Activated T-cell treated with anti-CD3 and anti-CD28 coated beads, Interleukin-2, amount 50 U/mL, for 4 hours (primary cell): ENCODE results near the gene HOXD10. TPM values are rescaled to one million over a fixed set of nuclear protein-coding genes. Genes with fewer than 3 reads are reported as not detected.
A peak's percentile ranks its signal among the peaks of the same experiment; 100 is the strongest.

Source experiments
- ATAC-seq, 2 donors: fragments of 200-7000 bp; cut with Tn5 transposase; one replicate each; pipeline ENCODE4 v1.10.0; 2021
- DNase-seq: peaks from one replicate; pipeline ENCODE4 v3.0.0-alpha.2; 2020
- H3K27me3 Mint-ChIP-seq: one replicate; pipeline ENCODE4 v1.8.0; 2021; ENCODE audit warnings: low read depth, mixed read lengths
- H3K36me3 Mint-ChIP-seq: one replicate; pipeline ENCODE4 v1.8.0; 2022; ENCODE audit warnings: mixed read lengths; ENCODE audit not compliant: insufficient read depth
- H3K4me1 Mint-ChIP-seq: one replicate; pipeline ENCODE4 v1.8.0; 2021; ENCODE audit warnings: low read depth, mixed read lengths
- H3K4me3 Mint-ChIP-seq: one replicate; pipeline ENCODE4 v1.8.0; 2021; ENCODE audit warnings: mild to moderate bottlenecking, moderate library complexity, mixed read lengths
- H3K9me3 Mint-ChIP-seq: one replicate; pipeline ENCODE4 v1.8.0; 2021; ENCODE audit warnings: mixed read lengths
- total RNA-seq, 3 donors: library from RNA; stranded (reverse); gene quantifications; one replicate each; pipeline ENCODE4 v1.2.1, GENCODE V29; 2021

The HOXD10 gene
- total RNA-seq, 3 donors from 2014 or later, result not detected

GRCh38 chr2:176105078-176105729 is 11.4 kb upstream of the HOXD10 start:
- H3K27me3 Mint-ChIP-seq, result peaks cover 86% of the 10 kb centered on the region
- H3K4me3 Mint-ChIP-seq, result no peak overlapping the region
- no peaks in the 10 kb centered on the region for H3K36me3 Mint-ChIP-seq
- peaks cover 4% of the 10 kb centered on the region for H3K9me3 Mint-ChIP-seq
- ATAC-seq (no peak), DNase-seq (no peak)
- H3K4me1 Mint-ChIP-seq, result peaks cover 14% of the 10 kb centered on the region

GRCh38 chr2:176105730-176106580 is 10.6 kb upstream of the HOXD10 start:
- peak; percentile 15 to 16 for ATAC-seq
- peak overlapping the region; percentile 34 for H3K4me3 Mint-ChIP-seq
- no peaks in the 10 kb centered on the region for H3K36me3 Mint-ChIP-seq
- H3K9me3 Mint-ChIP-seq, result peaks cover 4% of the 10 kb centered on the region
- H3K27me3 Mint-ChIP-seq, result peaks cover 86% of the 10 kb centered on the region
- no peak for DNase-seq
- peaks cover 14% of the 10 kb centered on the region for H3K4me1 Mint-ChIP-seq

- no peaks in the 10 kb centered on the region for H3K36me3 Mint-ChIP-seq
- H3K4me3 Mint-ChIP-seq, result peak within 1 kb of the TSS; percentile 54
- ATAC-seq, result peak; percentile 25 to 36
- H3K27me3 Mint-ChIP-seq, result peaks cover 85% of the 10 kb centered on the region
- peaks cover 16% of the 10 kb centered on the region for H3K4me1 Mint-ChIP-seq
- H3K9me3 Mint-ChIP-seq, result peaks cover 4% of the 10 kb centered on the region
- DNase-seq, result no peak
Observed at GRCh38 chr2:176106581-176107539, 9.7 kb upstream of the HOXD10 start, which contains the start of gene HOXD11. TSS of gene HOXD11 (plus strand) at chr2:176107280. CDS start at chr2:176107356, 76 bp downstream.

GRCh38 chr2:176107731-176108181 is 8.8 kb upstream of the HOXD10 start:
- Mint-ChIP-seq H3K27me3 (peaks cover 85% of the 10 kb centered on the region), H3K4me1 (peaks cover 16% of the 10 kb centered on the region), H3K36me3 (no peaks in the 10 kb centered on the region), H3K9me3 (peaks cover 4% of the 10 kb centered on the region), H3K4me3 (no peak overlapping the region)
- no peak for DNase-seq
- no peak for ATAC-seq

GRCh38 chr2:176109192-176109901 is 7.2 kb upstream of the HOXD10 start:
- DNase-seq (no peak), ATAC-seq (no peak)
- H3K4me3 Mint-ChIP-seq, result no peak overlapping the region
- peaks cover 4% of the 10 kb centered on the region for H3K9me3 Mint-ChIP-seq
- H3K36me3 Mint-ChIP-seq, result no peaks in the 10 kb centered on the region
- peaks cover 86% of the 10 kb centered on the region for H3K27me3 Mint-ChIP-seq
- H3K4me1 Mint-ChIP-seq, result peaks cover 16% of the 10 kb centered on the region

- H3K9me3 Mint-ChIP-seq, result peaks cover 4% of the 10 kb centered on the region
- no peaks in the 10 kb centered on the region for H3K36me3 Mint-ChIP-seq
- H3K4me3 Mint-ChIP-seq, result no peak overlapping the region
- ATAC-seq, result no peak
- peaks cover 86% of the 10 kb centered on the region for H3K27me3 Mint-ChIP-seq
- DNase-seq, result no peak
- peaks cover 16% of the 10 kb centered on the region for H3K4me1 Mint-ChIP-seq
Observed at GRCh38 chr2:176109946-176110345, 6.6 kb upstream of the HOXD10 start.

GRCh38 chr2:176110415-176111308 is 5.9 kb upstream of the HOXD10 start:
- Mint-ChIP-seq H3K4me3 (no peak overlapping the region), H3K9me3 (peaks cover 4% of the 10 kb centered on the region), H3K27me3 (peaks cover 86% of the 10 kb centered on the region), H3K4me1 (peaks cover 14% of the 10 kb centered on the region), H3K36me3 (no peaks in the 10 kb centered on the region)
- ATAC-seq (no peak), DNase-seq (no peak)

GRCh38 chr2:176111309-176111663 is 5.3 kb upstream of the HOXD10 start:
- DNase-seq (no peak), ATAC-seq (no peak)
- Mint-ChIP-seq H3K9me3 (peaks cover 4% of the 10 kb centered on the region), H3K36me3 (no peaks in the 10 kb centered on the region), H3K4me1 (peaks cover 9% of the 10 kb centered on the region), H3K4me3 (no peak overlapping the region), H3K27me3 (peaks cover 85% of the 10 kb centered on the region)

GRCh38 chr2:176111846-176112374 is 4.7 kb upstream of the HOXD10 start:
- no peak for ATAC-seq
- H3K27me3 Mint-ChIP-seq, result peaks cover 89% of the 10 kb centered on the region

GRCh38 chr2:176112375-176113302 is 3.9 kb upstream of the HOXD10 start:
- peaks cover 8% of the 10 kb centered on the region for H3K9me3 Mint-ChIP-seq
- ATAC-seq (no peak), DNase-seq (no peak)
- no peak overlapping the region for H3K4me3 Mint-ChIP-seq
- H3K27me3 Mint-ChIP-seq, result peaks cover 90% of the 10 kb centered on the region
- peaks cover 3% of the 10 kb centered on the region for H3K4me1 Mint-ChIP-seq
- no peaks in the 10 kb centered on the region for H3K36me3 Mint-ChIP-seq

More at GRCh38 chr2:176111846-176112374, 4.7 kb upstream of the HOXD10 start:
- H3K36me3 Mint-ChIP-seq, result no peaks in the 10 kb centered on the region
- peaks cover 6% of the 10 kb centered on the region for H3K4me1 Mint-ChIP-seq
- DNase-seq, result no peak
- H3K9me3 Mint-ChIP-seq, result peaks cover 7% of the 10 kb centered on the region
- no peak overlapping the region for H3K4me3 Mint-ChIP-seq

- Mint-ChIP-seq H3K9me3 (peaks cover 11% of the 10 kb centered on the region), H3K4me1 (peaks cover 4% of the 10 kb centered on the region), H3K4me3 (no peak overlapping the region), H3K27me3 (peaks cover 94% of the 10 kb centered on the region), H3K36me3 (peaks cover 1% of the 10 kb centered on the region)
- DNase-seq (no peak), ATAC-seq (no peak)
Observed at GRCh38 chr2:176114120-176114929, 2.3 kb upstream of the HOXD10 start.
